NCI-H2171 (cell line): ENCODE results near the gene DMBX1.

Experiments used
- DNase-seq: peaks from one replicate; lab custom pipeline; 2025; lab: John Stamatoyannopoulos, UW

Gene DMBX1

GRCh38 chr1:46483589-46483988 is 6.0 kb upstream of the DMBX1 start:
- no peak for DNase-seq

DNA sequence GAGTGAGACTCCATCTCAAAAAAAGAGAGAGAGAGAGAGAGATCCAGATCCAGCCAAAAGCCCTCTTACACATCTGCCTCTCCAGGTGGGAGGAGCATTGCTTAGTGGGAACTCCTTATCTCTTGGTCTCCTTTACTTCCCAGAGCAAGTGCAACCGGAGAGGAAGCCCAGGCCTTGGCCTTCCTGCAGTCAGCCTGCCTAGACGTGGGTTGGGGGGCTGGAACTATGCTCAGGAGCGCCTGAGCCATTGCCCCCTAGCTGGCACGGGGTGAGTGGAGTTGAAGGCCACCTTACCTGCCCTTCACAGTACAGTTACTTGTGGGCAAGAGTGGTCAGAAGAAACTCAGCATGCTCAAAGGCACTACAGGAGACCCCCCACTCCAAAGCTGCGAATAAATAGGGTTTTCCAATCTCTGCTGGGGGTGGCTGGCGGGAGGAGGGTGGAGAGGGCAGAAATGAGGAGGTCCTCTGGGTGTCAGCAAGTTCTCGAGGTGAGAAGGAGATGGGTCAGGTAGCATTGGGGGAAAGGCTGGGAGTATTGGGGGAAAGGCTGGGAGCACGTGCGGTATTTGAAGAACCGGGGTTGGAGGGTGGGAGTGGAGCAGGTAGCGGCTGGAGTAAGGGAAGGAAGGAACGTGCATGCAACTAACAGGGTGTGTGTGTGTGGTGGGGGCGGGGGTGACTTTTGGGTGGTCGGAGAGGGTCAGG is 4.7 kb upstream of the DMBX1 start:
- DNase-seq: no peak

DNA sequence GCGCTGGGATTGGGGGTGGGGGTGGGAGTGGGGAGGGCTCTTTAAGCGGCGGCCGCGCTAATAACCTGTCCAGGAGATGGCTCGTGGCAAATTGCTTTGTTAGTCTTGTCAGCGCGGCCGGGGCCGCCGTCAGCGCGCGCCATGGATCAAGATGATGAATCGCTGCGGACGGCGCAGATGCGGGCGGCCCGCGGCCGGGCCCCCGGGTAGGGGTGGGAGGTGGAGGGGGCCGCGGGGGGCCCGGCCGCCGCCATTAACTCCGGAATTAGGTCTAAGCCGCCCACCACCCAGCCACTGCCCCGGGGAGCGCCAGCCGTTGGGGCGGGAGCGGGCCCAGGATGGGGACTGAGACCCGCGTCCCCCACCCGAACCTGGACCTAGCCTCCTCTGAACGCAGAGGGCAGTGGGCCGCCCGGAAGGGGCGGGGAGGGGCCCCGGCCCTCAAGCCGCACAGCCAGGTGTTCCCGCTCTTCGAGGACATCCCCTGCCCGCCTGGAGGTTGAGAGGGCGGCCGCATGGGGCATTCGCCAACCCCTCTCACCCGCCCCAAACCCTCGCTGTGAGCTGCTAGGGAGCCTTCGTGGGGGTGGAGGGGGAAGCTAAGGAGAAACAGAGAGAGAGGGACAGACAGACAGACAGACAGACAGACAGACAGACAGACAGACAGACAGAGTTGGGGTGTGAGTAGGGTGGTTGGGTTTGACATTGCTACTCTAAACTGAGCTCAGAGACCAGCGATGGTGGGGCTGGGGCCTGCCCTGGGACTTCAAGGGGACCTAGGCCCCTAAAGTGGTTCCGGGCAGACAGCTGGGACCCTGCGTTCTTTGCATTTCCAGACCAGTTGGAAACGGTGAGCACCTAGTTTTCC is 3.8 kb upstream of the DMBX1 start:
- DNase-seq: no peak

- no peak for DNase-seq
Measured at GRCh38 chr1:46486432-46487015, 3.1 kb upstream of the DMBX1 start.

- DNase-seq: no peak
Measured at GRCh38 chr1:46487818-46488218, 1.8 kb upstream of the DMBX1 start.

GRCh38 chr1:46488343-46489168 is 1.1 kb upstream of the DMBX1 start:
- no peak for DNase-seq

GRCh38 chr1:46489169-46489637 is 433 bp upstream of the DMBX1 start:
- no peak for DNase-seq

DNA sequence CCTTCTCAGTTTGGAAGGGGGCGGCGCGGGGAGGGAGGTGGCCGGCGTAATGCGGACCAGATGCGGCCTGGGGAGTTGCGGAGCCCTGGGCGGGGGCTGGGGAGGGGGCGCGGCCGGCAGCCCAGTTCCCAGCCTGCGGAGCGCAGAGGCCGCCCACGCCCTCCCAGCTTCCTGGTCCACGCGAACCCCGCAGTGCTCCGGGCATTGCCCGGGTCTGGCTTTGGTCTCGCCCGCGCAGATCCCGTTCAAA is 695 bp downstream of the DMBX1 start:
- DNase-seq: no peak

GRCh38 chr1:46490656-46491442 is 1.2 kb downstream of the DMBX1 start:
- DNase-seq: no peak

- DNase-seq: no peak
Measured at GRCh38 chr1:46491443-46492268, 2.0 kb downstream of the DMBX1 start.

DNA sequence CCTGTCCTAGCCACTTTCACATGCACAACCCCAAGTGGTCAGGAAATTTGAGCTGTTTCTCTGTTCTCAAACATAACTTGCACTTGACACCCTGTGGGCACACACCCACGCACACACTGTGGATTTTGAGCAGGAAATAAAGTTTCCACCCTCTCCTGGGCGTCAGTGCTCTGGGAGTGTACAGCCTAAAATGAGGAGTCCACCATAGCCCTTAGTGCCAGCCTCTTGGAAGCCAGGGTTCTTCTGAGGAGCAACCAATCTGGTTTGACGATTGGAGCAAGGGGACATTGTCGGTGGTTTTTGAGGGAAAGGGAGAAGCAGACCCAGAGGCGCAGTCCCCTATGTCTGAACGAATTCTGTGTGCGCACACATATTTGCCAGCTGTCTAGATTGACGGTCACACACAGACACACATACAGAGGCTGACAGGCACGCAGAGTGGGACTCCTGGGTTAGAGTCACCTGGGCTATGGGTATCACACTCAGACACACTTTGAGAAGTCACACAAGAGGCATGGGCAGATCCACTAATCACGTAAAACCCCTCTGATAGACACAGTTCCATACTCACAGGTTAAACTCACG is 2.7 kb downstream of the DMBX1 start:
- no peak for DNase-seq

DNA sequence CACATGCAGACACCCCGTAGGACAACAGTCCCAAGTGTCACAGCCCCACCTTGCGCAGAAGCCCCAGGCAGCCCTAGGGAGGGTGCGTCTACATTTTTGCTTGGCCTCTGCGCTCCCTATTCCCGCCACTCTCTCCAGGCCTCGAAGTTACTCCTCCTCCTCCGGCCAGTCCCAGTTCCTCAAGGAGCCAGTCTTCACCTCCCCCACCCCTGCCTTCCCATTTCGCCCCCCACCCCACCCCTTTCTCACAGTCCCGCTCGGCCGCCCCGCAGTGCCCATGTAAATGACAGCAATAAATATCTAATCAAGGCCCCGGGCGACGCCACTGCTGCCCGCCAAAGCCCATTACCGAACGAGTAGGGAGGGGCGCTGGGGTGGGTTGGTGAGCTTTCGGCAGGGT is 3.2 kb downstream of the DMBX1 start:
- no peak for DNase-seq

GRCh38 chr1:46493316-46494032 is 3.8 kb downstream of the DMBX1 start:
- DNase-seq: no peak

- DNase-seq: no peak
Measured at GRCh38 chr1:46494910-46495309, 5.3 kb downstream of the DMBX1 start.

GRCh38 chr1:46495778-46496177 is 6.1 kb downstream of the DMBX1 start:
- DNase-seq: no peak

GRCh38 chr1:46496505-46496904 is 6.9 kb downstream of the DMBX1 start:
- DNase-seq: no peak

DNA sequence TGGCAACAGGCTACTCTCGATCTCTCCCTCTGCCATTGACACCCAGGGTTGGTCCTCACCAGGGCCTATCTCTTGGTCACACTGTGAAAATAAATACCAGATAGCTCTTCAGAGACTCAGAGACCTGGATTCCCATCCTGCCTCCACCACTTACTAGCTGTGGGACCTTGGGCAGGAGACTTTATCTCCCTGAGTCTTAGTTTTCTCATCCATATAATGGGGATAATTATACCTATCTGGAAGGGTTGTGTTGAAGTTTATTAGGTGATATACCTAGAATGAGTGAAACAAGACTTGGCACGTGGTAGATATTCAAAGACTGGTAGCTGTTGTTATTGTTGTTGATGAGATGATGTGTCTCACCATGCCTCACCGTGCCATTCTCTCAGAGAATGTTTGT is 7.4 kb downstream of the DMBX1 start:
- no peak for DNase-seq

DNA sequence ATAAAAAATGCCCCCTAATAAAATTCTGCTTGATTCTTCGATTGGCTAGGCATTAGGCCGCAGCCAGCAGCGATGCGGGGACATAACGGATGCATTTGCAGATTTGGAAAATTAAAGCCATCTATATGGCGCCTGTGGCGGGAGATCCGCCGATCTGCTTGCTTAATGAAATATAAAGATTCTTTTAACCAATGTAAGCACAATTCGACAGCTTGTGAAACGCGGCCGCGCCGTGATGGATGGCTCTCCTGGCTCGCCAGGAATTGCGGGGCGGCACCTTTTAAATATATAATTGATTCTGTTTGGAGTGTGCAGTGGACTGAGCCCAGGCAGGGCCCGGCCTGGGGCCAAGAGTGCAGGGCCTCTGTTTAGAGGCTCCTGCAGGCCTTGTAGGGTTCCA is 8.0 kb downstream of the DMBX1 start:
- no peak for DNase-seq

DNA sequence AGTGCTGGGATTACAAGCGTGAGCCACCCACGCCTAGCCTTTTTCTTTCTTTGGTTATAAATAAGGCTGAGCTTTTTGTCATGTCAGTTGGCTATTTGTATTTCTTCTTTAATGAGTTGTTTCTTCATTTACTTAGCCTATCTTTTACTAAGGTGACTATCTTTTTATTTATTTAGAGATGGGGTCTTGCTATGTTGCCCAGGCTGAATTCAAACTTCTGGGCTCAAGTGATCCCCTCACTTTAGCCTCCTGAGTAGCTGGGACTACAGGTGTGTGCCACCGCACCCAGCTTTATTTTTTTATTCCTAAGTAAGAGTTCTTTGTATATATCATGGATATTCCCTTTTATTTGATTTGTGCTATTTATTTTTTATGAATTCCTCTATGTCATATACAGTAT is 11.9 kb downstream of the DMBX1 start:
- no peak for DNase-seq

DNA sequence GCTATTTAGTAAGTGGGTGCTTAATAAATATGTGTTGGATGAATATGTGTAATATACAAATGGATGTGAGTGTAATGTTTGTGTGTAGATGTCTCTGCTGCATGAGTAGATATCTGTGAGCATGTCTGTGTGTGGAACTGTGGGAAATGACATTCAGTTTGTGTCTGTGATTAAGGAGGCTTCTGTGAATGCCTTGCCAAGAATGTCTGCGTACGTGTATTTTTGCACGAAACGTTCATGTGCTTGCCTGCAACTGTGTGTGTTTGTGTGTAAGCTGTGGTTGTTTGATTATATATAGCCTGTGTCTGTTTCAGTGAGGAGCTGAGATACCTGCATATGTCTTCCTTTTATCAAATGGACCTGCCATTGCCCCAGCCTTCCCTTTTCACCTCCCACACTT is 13.8 kb downstream of the DMBX1 start:
- no peak for DNase-seq
